ENCODE measurements around the gene ADAMTS20.

- TF ChIP-seq, protein P1, sequence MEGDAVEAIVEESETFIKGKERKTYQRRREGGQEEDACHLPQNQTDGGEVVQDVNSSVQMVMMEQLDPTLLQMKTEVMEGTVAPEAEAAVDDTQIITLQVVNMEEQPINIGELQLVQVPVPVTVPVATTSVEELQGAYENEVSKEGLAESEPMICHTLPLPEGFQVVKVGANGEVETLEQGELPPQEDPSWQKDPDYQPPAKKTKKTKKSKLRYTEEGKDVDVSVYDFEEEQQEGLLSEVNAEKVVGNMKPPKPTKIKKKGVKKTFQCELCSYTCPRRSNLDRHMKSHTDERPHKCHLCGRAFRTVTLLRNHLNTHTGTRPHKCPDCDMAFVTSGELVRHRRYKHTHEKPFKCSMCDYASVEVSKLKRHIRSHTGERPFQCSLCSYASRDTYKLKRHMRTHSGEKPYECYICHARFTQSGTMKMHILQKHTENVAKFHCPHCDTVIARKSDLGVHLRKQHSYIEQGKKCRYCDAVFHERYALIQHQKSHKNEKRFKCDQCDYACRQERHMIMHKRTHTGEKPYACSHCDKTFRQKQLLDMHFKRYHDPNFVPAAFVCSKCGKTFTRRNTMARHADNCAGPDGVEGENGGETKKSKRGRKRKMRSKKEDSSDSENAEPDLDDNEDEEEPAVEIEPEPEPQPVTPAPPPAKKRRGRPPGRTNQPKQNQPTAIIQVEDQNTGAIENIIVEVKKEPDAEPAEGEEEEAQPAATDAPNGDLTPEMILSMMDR (IDR thresholded peaks at IDR 0.05), result no peak
- no peak for TF ChIP-seq POLR2A (IDR thresholded peaks at IDR 0.05)
These were observed 181.7 kb downstream of the ADAMTS20 start for GRCh38 chr12:43370263-43370662.

Data from esophagus squamous epithelium (tissue), 4 donors.